Stimulated activated CD4-positive, alpha-beta T cell treated with anti-CD3 and anti-CD28 coated beads, Interleukin-15, amount 100 ng/mL, for 24 hours (primary cell): ENCODE results near the gene TBC1D4.
"Not testable (repeated sequence)": the region's sequence is repeated elsewhere in the genome, so short reads cannot be mapped to it uniquely, and the experiment has no call there.

Experiments
- DNase-seq: peaks from one replicate; pipeline ENCODE4 v3.0.0-alpha.2; 2020

TBC1D4 gene

GRCh38 chr13:75318138-75318833, 163.7 kb downstream of the TBC1D4 start:
- DNase-seq = peak; percentile 41

GRCh38 chr13:75316427-75316826, 165.5 kb downstream of the TBC1D4 start:
- DNase-seq = no peak

GRCh38 chr13:75312884-75313520, 169.0 kb downstream of the TBC1D4 start:
- peak; percentile 74 for DNase-seq

GRCh38 chr13:75309981-75310580, 171.9 kb downstream of the TBC1D4 start:
- no peak for DNase-seq

- DNase-seq = peak; percentile 63
These were observed 173.7 kb downstream of the TBC1D4 start for GRCh38 chr13:75308222-75308621.

GRCh38 chr13:75307370-75307949, 174.5 kb downstream of the TBC1D4 start:
- DNase-seq = no peak

GRCh38 chr13:75306967-75307366, 175.0 kb downstream of the TBC1D4 start:
- DNase-seq = not testable (repeated sequence)

- DNase-seq = no peak
These were observed 176.9 kb downstream of the TBC1D4 start for GRCh38 chr13:75305059-75305458.

GRCh38 chr13:75303263-75303662, 178.7 kb downstream of the TBC1D4 start:
- DNase-seq = no peak

GRCh38 chr13:75302071-75302698, 179.8 kb downstream of the TBC1D4 start:
- no peak for DNase-seq

- no peak for DNase-seq
These were observed 181.8 kb downstream of the TBC1D4 start for GRCh38 chr13:75299913-75300862.

GRCh38 chr13:75299246-75299645, 182.7 kb downstream of the TBC1D4 start:
- no peak for DNase-seq

GRCh38 chr13:75296641-75297040, 185.3 kb downstream of the TBC1D4 start:
- no peak for DNase-seq

- DNase-seq = no peak
These were observed 186.8 kb downstream of the TBC1D4 start for GRCh38 chr13:75295201-75295600.

- DNase-seq = no peak
These were observed 187.9 kb downstream of the TBC1D4 start for GRCh38 chr13:75294110-75294509.

- no peak for DNase-seq
These were observed 196.7 kb downstream of the TBC1D4 start for GRCh38 chr13:75285310-75285709.

- DNase-seq = no peak
These were observed 202.1 kb downstream of the TBC1D4 start for GRCh38 chr13:75279834-75280369.

- not testable (repeated sequence) for DNase-seq
These were observed 208.3 kb downstream of the TBC1D4 start for GRCh38 chr13:75273695-75274094.

GRCh38 chr13:75271846-75272245, 210.1 kb downstream of the TBC1D4 start:
- no peak for DNase-seq

- not testable (repeated sequence) for DNase-seq
These were observed 213.5 kb downstream of the TBC1D4 start for GRCh38 chr13:75268481-75268880.

GRCh38 chr13:75264611-75265010, 217.4 kb downstream of the TBC1D4 start:
- no peak for DNase-seq
